ENCODE measurements around the gene C1orf21.

The C1orf21 gene

DNA sequence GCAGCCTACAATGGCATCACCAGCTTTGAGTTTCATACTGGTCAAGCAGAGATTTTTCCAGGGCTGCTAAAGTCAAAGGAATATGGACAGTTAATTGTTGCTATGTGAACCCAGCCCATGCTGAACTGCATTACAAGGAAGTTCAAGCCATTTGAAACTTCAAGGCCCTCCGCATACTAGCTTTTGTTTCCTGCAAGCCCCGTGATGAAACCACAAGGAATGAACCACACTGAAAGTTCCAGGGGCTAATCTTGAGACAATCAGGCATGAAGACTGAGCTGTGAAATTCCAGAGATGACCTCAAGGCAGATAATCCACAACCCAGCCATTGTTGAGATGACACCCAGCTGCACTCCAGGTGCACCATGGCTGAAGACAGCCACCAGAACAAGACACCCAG, 180.8 kb downstream of the C1orf21 start:
- H3K36me3 ChIP-seq (ENCODE audit: insufficient read depth, low read length): no peaks in the 10 kb centered on the region
- H3K27ac ChIP-seq (ENCODE audit: low read depth, low read length): no peak overlapping the region
- no peaks in the 10 kb centered on the region for H3K79me2 ChIP-seq (ENCODE audit: control insufficient read depth, insufficient read depth, low read length, unreplicated experiment)
- no peak overlapping the region for H3K4me3 ChIP-seq (ENCODE audit: low read depth, low read length)
- no peak overlapping the region for H2AFZ ChIP-seq (ENCODE audit: low read length, unreplicated experiment)
- H3K4me1 ChIP-seq (ENCODE audit: control insufficient read depth, insufficient read depth, low read length, unreplicated experiment): no peaks in the 10 kb centered on the region
- H3K27me3 ChIP-seq (ENCODE audit: insufficient read depth, low read length): no peaks in the 10 kb centered on the region

DNA sequence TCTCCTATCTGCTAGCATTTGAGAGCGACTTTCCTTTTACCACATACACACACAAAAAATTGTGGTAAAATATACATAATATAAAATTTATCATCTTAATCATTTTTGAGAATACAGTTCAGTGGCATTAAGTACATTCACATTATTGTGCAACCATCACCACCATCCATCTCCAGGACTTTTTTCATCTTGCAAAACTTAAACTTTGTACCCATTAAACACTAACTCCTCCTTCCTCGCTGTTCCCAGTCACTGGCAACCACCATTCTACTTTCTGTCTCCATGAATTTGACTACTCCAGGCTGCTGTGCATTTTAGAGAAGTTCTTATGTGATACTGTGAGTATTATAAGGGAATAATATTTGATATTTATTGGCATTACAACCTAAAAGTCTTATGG, 181.3 kb downstream of the C1orf21 start:
- Histone ChIP-seq H2AFZ (ENCODE audit: low read length, unreplicated experiment) (no peak overlapping the region), H3K27ac (ENCODE audit: low read depth, low read length) (no peak overlapping the region), H3K4me1 (ENCODE audit: control insufficient read depth, insufficient read depth, low read length, unreplicated experiment) (no peaks in the 10 kb centered on the region), H3K79me2 (ENCODE audit: control insufficient read depth, insufficient read depth, low read length, unreplicated experiment) (no peaks in the 10 kb centered on the region), H3K4me3 (ENCODE audit: low read depth, low read length) (no peak overlapping the region), H3K27me3 (ENCODE audit: insufficient read depth, low read length) (no peaks in the 10 kb centered on the region), H3K36me3 (ENCODE audit: insufficient read depth, low read length) (no peaks in the 10 kb centered on the region)

- H2AFZ ChIP-seq (ENCODE audit: low read length, unreplicated experiment): no peak overlapping the region
- H3K79me2 ChIP-seq (ENCODE audit: control insufficient read depth, insufficient read depth, low read length, unreplicated experiment): no peaks in the 10 kb centered on the region
- H3K27me3 ChIP-seq (ENCODE audit: insufficient read depth, low read length): no peaks in the 10 kb centered on the region
- no peak overlapping the region for H3K27ac ChIP-seq (ENCODE audit: low read depth, low read length)
- H3K4me1 ChIP-seq (ENCODE audit: control insufficient read depth, insufficient read depth, low read length, unreplicated experiment): no peaks in the 10 kb centered on the region
- H3K36me3 ChIP-seq (ENCODE audit: insufficient read depth, low read length): no peaks in the 10 kb centered on the region
- no peak overlapping the region for H3K4me3 ChIP-seq (ENCODE audit: low read depth, low read length)
These were observed 182.3 kb downstream of the C1orf21 start for GRCh38 chr1:184569106-184569505.

DNA sequence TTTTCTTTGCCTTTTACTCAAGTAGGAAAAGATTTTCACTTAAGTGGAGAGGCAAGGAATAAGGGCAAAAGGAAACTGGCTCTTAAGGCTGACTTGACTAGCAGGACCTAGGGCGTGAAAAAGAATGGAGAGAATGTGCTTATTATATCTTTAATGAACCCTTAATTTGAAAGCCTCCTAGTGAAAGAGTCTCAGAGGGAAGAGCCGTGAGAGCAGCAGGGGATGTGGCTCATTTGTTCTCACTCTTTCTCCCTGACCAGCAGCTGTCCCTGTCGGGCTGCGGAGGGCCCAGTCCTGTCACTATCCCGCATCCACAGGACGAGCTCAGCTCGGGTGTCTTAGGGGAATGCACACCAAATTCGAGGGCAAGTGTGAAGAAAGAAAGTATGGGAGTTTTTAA, 187.8 kb downstream of the C1orf21 start:
- no peaks in the 10 kb centered on the region for H3K36me3 ChIP-seq (ENCODE audit: insufficient read depth, low read length)
- H2AFZ ChIP-seq (ENCODE audit: low read length, unreplicated experiment): no peak overlapping the region

GRCh38 chr1:184576822-184577221, 190.0 kb downstream of the C1orf21 start:
- H3K79me2 ChIP-seq (ENCODE audit: control insufficient read depth, insufficient read depth, low read length, unreplicated experiment): no peaks in the 10 kb centered on the region
- H3K27me3 ChIP-seq (ENCODE audit: insufficient read depth, low read length): no peaks in the 10 kb centered on the region
- H3K4me3 ChIP-seq (ENCODE audit: low read depth, low read length): no peak overlapping the region
- no peaks in the 10 kb centered on the region for H3K36me3 ChIP-seq (ENCODE audit: insufficient read depth, low read length)
- no peak overlapping the region for H2AFZ ChIP-seq (ENCODE audit: low read length, unreplicated experiment)
- H3K4me1 ChIP-seq (ENCODE audit: control insufficient read depth, insufficient read depth, low read length, unreplicated experiment): no peaks in the 10 kb centered on the region
- H3K27ac ChIP-seq (ENCODE audit: low read depth, low read length): no peak overlapping the region

More for the DNA sequence above, 187.8 kb downstream of the C1orf21 start:
- H3K27me3 ChIP-seq (ENCODE audit: insufficient read depth, low read length): no peaks in the 10 kb centered on the region
- no peaks in the 10 kb centered on the region for H3K79me2 ChIP-seq (ENCODE audit: control insufficient read depth, insufficient read depth, low read length, unreplicated experiment)
- no peak overlapping the region for H3K4me3 ChIP-seq (ENCODE audit: low read depth, low read length)
- H3K27ac ChIP-seq (ENCODE audit: low read depth, low read length): no peak overlapping the region
- no peaks in the 10 kb centered on the region for H3K4me1 ChIP-seq (ENCODE audit: control insufficient read depth, insufficient read depth, low read length, unreplicated experiment)

DNA sequence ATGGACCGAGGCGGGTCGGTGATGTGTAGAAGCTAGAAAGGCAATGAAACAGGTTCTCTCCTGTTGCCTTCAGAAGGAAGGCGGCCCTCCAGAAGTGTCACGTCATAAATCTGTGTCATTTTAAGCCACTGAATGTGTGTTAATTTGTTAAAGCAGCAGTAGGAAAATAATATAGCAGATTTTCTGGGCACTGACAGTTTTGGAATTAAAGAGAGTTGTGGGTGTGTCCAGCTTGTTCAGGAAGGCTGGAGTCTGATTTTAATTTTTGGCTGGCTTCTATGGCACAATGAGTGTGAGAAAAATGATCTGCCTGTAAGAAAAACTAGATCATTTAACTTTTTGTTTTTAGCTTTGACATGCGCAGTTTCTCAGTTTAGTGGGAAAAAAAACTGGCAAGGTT, 190.5 kb downstream of the C1orf21 start:
- Histone ChIP-seq H3K4me3 (ENCODE audit: low read depth, low read length) (no peak overlapping the region), H3K27me3 (ENCODE audit: insufficient read depth, low read length) (no peaks in the 10 kb centered on the region), H3K79me2 (ENCODE audit: control insufficient read depth, insufficient read depth, low read length, unreplicated experiment) (no peaks in the 10 kb centered on the region), H3K36me3 (ENCODE audit: insufficient read depth, low read length) (no peaks in the 10 kb centered on the region), H3K4me1 (ENCODE audit: control insufficient read depth, insufficient read depth, low read length, unreplicated experiment) (no peaks in the 10 kb centered on the region), H3K27ac (ENCODE audit: low read depth, low read length) (no peak overlapping the region), H2AFZ (ENCODE audit: low read length, unreplicated experiment) (no peak overlapping the region)

- Histone ChIP-seq H3K27me3 (ENCODE audit: insufficient read depth, low read length) (no peaks in the 10 kb centered on the region), H3K4me3 (ENCODE audit: low read depth, low read length) (no peak overlapping the region), H3K36me3 (ENCODE audit: insufficient read depth, low read length) (no peaks in the 10 kb centered on the region), H3K4me1 (ENCODE audit: control insufficient read depth, insufficient read depth, low read length, unreplicated experiment) (no peaks in the 10 kb centered on the region), H3K27ac (ENCODE audit: low read depth, low read length) (no peak overlapping the region), H2AFZ (ENCODE audit: low read length, unreplicated experiment) (no peak overlapping the region), H3K79me2 (ENCODE audit: control insufficient read depth, insufficient read depth, low read length, unreplicated experiment) (no peaks in the 10 kb centered on the region)
These were observed 195.6 kb downstream of the C1orf21 start for GRCh38 chr1:184582411-184582810.

GRCh38 chr1:184583849-184584248, 197.0 kb downstream of the C1orf21 start:
- H3K4me1 ChIP-seq (ENCODE audit: control insufficient read depth, insufficient read depth, low read length, unreplicated experiment): no peaks in the 10 kb centered on the region
- no peak overlapping the region for H2AFZ ChIP-seq (ENCODE audit: low read length, unreplicated experiment)
- no peaks in the 10 kb centered on the region for H3K27me3 ChIP-seq (ENCODE audit: insufficient read depth, low read length)
- no peak overlapping the region for H3K27ac ChIP-seq (ENCODE audit: low read depth, low read length)
- no peaks in the 10 kb centered on the region for H3K79me2 ChIP-seq (ENCODE audit: control insufficient read depth, insufficient read depth, low read length, unreplicated experiment)
- no peak overlapping the region for H3K4me3 ChIP-seq (ENCODE audit: low read depth, low read length)
- no peaks in the 10 kb centered on the region for H3K36me3 ChIP-seq (ENCODE audit: insufficient read depth, low read length)

GRCh38 chr1:184588701-184589100, 201.9 kb downstream of the C1orf21 start:
- H3K4me3 ChIP-seq (ENCODE audit: low read depth, low read length): no peak overlapping the region

DNA sequence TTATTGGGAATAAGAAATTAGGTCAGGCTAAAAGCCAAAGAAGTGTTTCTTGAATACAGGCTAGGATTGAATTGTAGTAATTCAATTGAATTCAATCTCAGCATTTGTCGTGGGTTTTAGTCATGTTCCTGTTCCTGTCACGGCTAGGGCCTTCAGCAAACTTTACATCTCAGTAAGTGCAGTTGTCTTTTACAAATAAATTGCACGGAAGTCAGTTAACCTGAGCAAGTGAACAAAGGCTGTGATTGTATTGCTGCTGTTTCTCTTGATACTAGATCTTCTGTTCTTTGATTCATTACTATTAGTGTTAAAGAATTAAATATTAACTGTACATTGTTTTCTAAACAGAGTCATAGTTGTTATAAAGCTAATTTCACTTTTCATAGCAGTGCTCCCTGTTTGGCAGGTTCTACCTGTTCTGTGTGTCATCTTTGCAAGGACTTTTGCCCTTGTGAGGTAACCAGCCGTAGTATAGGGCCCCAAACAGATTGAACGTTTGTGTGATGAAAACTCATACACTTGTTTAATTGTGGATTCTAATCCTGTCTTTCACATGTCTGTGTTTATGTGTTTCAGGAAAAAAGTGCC, 203.4 kb downstream of the C1orf21 start:
- H3K27ac ChIP-seq (ENCODE audit: low read depth, low read length): no peak overlapping the region
- H3K27me3 ChIP-seq (ENCODE audit: insufficient read depth, low read length): no peaks in the 10 kb centered on the region
- no peaks in the 10 kb centered on the region for H3K79me2 ChIP-seq (ENCODE audit: control insufficient read depth, insufficient read depth, low read length, unreplicated experiment)
- no peaks in the 10 kb centered on the region for H3K36me3 ChIP-seq (ENCODE audit: insufficient read depth, low read length)
- no peak overlapping the region for H3K4me3 ChIP-seq (ENCODE audit: low read depth, low read length)
- peaks cover 2% of the 10 kb centered on the region for H3K4me1 ChIP-seq (ENCODE audit: control insufficient read depth, insufficient read depth, low read length, unreplicated experiment)
- H2AFZ ChIP-seq (ENCODE audit: low read length, unreplicated experiment): no peak overlapping the region

More at GRCh38 chr1:184588701-184589100, 201.9 kb downstream of the C1orf21 start:
- Histone ChIP-seq H3K4me1 (ENCODE audit: control insufficient read depth, insufficient read depth, low read length, unreplicated experiment) (no peaks in the 10 kb centered on the region), H3K27me3 (ENCODE audit: insufficient read depth, low read length) (no peaks in the 10 kb centered on the region), H3K79me2 (ENCODE audit: control insufficient read depth, insufficient read depth, low read length, unreplicated experiment) (no peaks in the 10 kb centered on the region), H3K36me3 (ENCODE audit: insufficient read depth, low read length) (no peaks in the 10 kb centered on the region), H2AFZ (ENCODE audit: low read length, unreplicated experiment) (no peak overlapping the region), H3K27ac (ENCODE audit: low read depth, low read length) (no peak overlapping the region)

GRCh38 chr1:184593597-184593996, 206.8 kb downstream of the C1orf21 start:
- Histone ChIP-seq H3K4me3 (ENCODE audit: low read depth, low read length) (no peak overlapping the region), H3K4me1 (ENCODE audit: control insufficient read depth, insufficient read depth, low read length, unreplicated experiment) (peaks cover 27% of the 10 kb centered on the region), H3K79me2 (ENCODE audit: control insufficient read depth, insufficient read depth, low read length, unreplicated experiment) (no peaks in the 10 kb centered on the region), H2AFZ (ENCODE audit: low read length, unreplicated experiment) (no peak overlapping the region), H3K27ac (ENCODE audit: low read depth, low read length) (no peak overlapping the region), H3K27me3 (ENCODE audit: insufficient read depth, low read length) (no peaks in the 10 kb centered on the region), H3K36me3 (ENCODE audit: insufficient read depth, low read length) (no peaks in the 10 kb centered on the region)
